HG03280 (cell line): ENCODE measurements around the gene TNFRSF12A.
A peak's percentile ranks its signal among the peaks of the same experiment; 100 is the strongest.
"Not testable (repeated sequence)": the region's sequence is repeated elsewhere in the genome, so short reads cannot be mapped to it uniquely, and the experiment has no call there.

Experiments used
- ATAC-seq: cut with Tn5 transposase; IDR thresholded peaks from one replicate; pipeline ENCODE4 v1.9.1; 2021; ENCODE audit warnings: mild to moderate bottlenecking, moderate library complexity; ENCODE audit not compliant: unreplicated experiment

Gene TNFRSF12A

GRCh38 chr16:3045758-3046640, 25.8 kb downstream of the TNFRSF12A start, which contains the start of gene MMP25:
Gene MMP25 (plus strand): TSS chr16:3046561. CDS start chr16:3046918, 357 bp downstream.
- ATAC-seq = no peak

GRCh38 chr16:3046641-3047386, 26.6 kb downstream of the TNFRSF12A start:
- no peak for ATAC-seq

GRCh38 chr16:3047387-3047720, 27.2 kb downstream of the TNFRSF12A start:
- no peak for ATAC-seq

- ATAC-seq = no peak
Observed at GRCh38 chr16:3049921-3050481, 29.8 kb downstream of the TNFRSF12A start.

- ATAC-seq = no peak
Observed at GRCh38 chr16:3050487-3050886, 30.3 kb downstream of the TNFRSF12A start.

- no peak for ATAC-seq
Observed at GRCh38 chr16:3051009-3051408, 30.8 kb downstream of the TNFRSF12A start.

GRCh38 chr16:3051494-3051893, 31.3 kb downstream of the TNFRSF12A start:
- no peak for ATAC-seq

- ATAC-seq = not testable (repeated sequence)
Observed at GRCh38 chr16:3052571-3053329, 32.6 kb downstream of the TNFRSF12A start.

GRCh38 chr16:3053330-3053710, 33.2 kb downstream of the TNFRSF12A start:
- ATAC-seq = not testable (repeated sequence)

- ATAC-seq = no peak
Observed at GRCh38 chr16:3054965-3055733, 35.0 kb downstream of the TNFRSF12A start.

- not testable (repeated sequence) for ATAC-seq
Observed at GRCh38 chr16:3055734-3056115, 35.6 kb downstream of the TNFRSF12A start.

GRCh38 chr16:3056336-3057180, 36.4 kb downstream of the TNFRSF12A start:
- no peak for ATAC-seq

- no peak for ATAC-seq
Observed at GRCh38 chr16:3057181-3058138, 37.3 kb downstream of the TNFRSF12A start.

- peak; percentile 20 for ATAC-seq
Observed at GRCh38 chr16:3058139-3059030, 38.2 kb downstream of the TNFRSF12A start.

- ATAC-seq = peak; percentile 84
Observed at GRCh38 chr16:3059041-3059722, 39.0 kb downstream of the TNFRSF12A start.

GRCh38 chr16:3059723-3060242, 39.6 kb downstream of the TNFRSF12A start:
- ATAC-seq = no peak
